Gastroesophageal sphincter (tissue), 3 donors: ENCODE results near the gene THSD4.

Experiments used
- CTCF ChIP-seq, 4 experiments: fragments of 200-600 bp in 2 of 4; fragments of 450-650 bp in 2 of 4; sonication (generic) in 1 of 4; IDR thresholded peaks; one replicate each; pipeline ENCODE4 v1.5.1; 2017 to 2019; ENCODE audit warnings: antibody characterized with exemption in 4 of 4, mild to moderate bottlenecking in 2 of 4, moderate library complexity in 2 of 4
- EP300 ChIP-seq: sonication (generic); formaldehyde crosslinking; IDR thresholded peaks from one replicate; pipeline ENCODE4 v1.6.1; 2017; ENCODE audit warnings: antibody characterized with exemption, mild to moderate bottlenecking
- POLR2A ChIP-seq, 2 donors: fragments of 450-650 bp; IDR thresholded peaks; one replicate each; pipeline ENCODE4 v1.6.1; 2017; ENCODE audit warnings: antibody characterized with exemption in 2 of 2, mild to moderate bottlenecking in 2 of 2, moderate library complexity in 1 of 2

DNA sequence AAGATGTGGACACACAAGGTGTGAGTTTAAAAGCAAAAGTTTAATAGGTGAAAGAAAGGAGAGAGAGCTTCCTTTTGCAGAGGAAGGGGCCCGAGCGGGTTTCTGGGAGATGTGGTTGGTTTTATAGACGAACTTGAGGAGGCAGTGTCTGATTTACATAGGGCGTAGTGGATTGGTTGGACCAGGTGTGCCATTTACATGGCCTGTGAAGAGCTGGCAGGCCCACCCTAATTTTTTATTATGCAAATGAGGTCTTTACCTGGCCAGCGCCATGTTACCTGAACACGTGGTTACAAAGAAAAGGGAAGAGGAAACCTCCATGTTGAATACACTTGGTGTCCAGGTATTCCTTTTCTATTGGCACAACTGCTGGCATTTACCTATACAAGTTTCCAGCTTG, 42.8 kb upstream of the THSD4 start:
- TF ChIP-seq POLR2A (IDR thresholded peaks at IDR 0.05) (no peak), CTCF (IDR thresholded peaks at IDR 0.05) (no peak), EP300 (no peak)
